Glutamatergic neuron (in vitro differentiated cells): ENCODE results near the gene MACROD1. TPM values are rescaled to one million over a fixed set of nuclear protein-coding genes. Genes with fewer than 3 reads are reported as not detected.
A peak's percentile ranks its signal among the peaks of the same experiment; 100 is the strongest.

Experiments
- DNase-seq: peaks from one replicate; pipeline ENCODE4 v3.0.0; 2022
- H3K27ac Mint-ChIP-seq: one replicate; pipeline ENCODE4 v1.8.0; 2020; ENCODE audit warnings: mild to moderate bottlenecking, mixed read lengths, inconsistent platforms; ENCODE audit not compliant: unreplicated experiment
- H3K27me3 Mint-ChIP-seq: one replicate; pipeline ENCODE4 v1.8.0; 2020; ENCODE audit warnings: mild to moderate bottlenecking, moderate library complexity, mixed read lengths, inconsistent platforms; ENCODE audit not compliant: unreplicated experiment
- H3K36me3 Mint-ChIP-seq: one replicate; pipeline ENCODE4 v1.8.0; 2020; ENCODE audit warnings: mild to moderate bottlenecking, mixed read lengths, inconsistent platforms; ENCODE audit not compliant: unreplicated experiment
- H3K4me1 Mint-ChIP-seq: one replicate; pipeline ENCODE4 v1.8.0; 2020; ENCODE audit warnings: mild to moderate bottlenecking, low read depth, mixed read lengths, inconsistent platforms; ENCODE audit not compliant: unreplicated experiment
- H3K4me3 Mint-ChIP-seq: one replicate; pipeline ENCODE4 v1.8.0; 2020; ENCODE audit warnings: mild to moderate bottlenecking, mixed read lengths, inconsistent platforms; ENCODE audit not compliant: unreplicated experiment
- H3K9me3 Mint-ChIP-seq: one replicate; pipeline ENCODE4 v1.8.0; 2020; ENCODE audit warnings: mild to moderate bottlenecking, moderate library complexity, mixed read lengths, inconsistent platforms; ENCODE audit not compliant: unreplicated experiment
- CTCF ChIP-seq: fragments of 200-600 bp; sonication (generic); IDR thresholded peaks from one replicate; pipeline ENCODE4 v1.5.0; 2021; ENCODE audit not compliant: partially characterized antibody, unreplicated experiment
- total RNA-seq: library from RNA; stranded (reverse); fragmentation: NEBNext Ultra II Directional; extraction: Animal tissue kit (Norgen Biotek cat#: 25700); gene quantifications from one replicate; pipeline ENCODE4 v1.2.1, GENCODE V29; 2021; ENCODE audit not compliant: unreplicated experiment

MACROD1 gene
- total RNA-seq, 1 donor from 2014 or later = 12.7 TPM

DNA sequence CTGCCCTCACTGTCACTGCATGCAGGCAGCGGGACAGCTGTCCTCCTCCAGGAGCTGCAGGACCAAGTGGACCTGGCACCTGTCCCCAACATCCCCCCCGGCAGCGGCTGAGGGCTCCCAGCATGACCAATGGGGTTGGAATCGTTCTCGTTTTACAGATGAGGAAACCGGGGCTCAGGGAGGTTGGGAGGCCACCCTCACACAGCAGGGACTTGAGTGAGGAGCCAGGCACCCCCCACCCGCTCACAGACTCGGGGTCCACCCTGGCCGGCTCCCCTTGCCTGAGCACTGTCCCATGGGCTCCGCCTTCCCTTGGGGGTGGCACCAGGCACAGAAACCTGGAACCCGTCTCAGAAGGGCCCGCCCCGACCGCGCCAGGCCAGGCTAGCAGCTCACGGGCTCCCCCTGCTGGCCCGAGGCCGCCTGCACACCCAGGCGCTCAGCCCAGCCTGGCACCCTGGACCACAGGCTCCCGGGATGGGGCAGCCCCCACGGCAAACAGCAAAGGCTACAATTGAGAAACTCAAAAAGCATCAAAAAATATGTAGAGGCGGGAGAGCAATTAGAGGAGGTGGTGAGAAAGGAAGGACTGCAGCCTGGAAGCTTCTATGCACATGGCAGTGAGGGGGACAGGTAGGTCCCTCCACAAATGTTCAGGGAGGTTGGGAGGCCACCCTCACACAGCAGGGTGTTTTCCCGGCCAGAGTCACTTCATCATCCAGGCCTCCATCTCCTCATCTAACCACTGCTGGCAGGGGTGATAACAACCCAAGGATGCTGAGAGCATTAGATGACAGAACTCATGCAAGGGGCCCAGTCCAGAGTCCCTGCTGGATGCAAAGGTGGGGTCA, 12.8 kb downstream of the MACROD1 start:
- Mint-ChIP-seq H3K27me3 (peaks cover 17% of the 10 kb centered on the region), H3K4me1 (peaks cover 29% of the 10 kb centered on the region), H3K27ac (no peak overlapping the region), H3K4me3 (no peak overlapping the region), H3K9me3 (peaks cover 14% of the 10 kb centered on the region), H3K36me3 (no peaks in the 10 kb centered on the region)
- TF ChIP-seq CTCF = peak; percentile 99
- DNase-seq = peak; percentile 79

DNA sequence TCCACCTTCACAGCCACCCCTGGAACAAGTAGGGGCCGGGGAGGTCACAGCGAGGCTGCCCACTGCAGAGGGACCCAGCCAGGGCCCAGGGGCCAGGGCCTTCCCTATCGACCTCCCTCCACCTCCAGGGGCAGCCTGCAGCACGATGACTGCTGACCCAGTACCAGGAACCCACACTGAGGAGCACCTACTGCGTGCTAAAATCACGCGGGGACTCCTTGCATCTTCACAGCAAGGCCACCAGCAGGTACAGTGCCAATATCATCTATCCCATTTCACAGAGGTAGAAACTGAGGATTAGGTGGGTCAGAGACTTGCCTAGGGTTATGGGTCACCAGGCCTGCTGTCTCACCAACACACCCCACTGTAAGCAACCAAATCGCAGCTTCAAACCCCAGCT, 14.6 kb downstream of the MACROD1 start:
- Mint-ChIP-seq H3K27me3 (peaks cover 11% of the 10 kb centered on the region), H3K4me1 (peaks cover 20% of the 10 kb centered on the region), H3K36me3 (no peaks in the 10 kb centered on the region), H3K27ac (peak overlapping the region; percentile 34), H3K9me3 (peaks cover 7% of the 10 kb centered on the region), H3K4me3 (no peak overlapping the region)
- DNase-seq = no peak
- TF ChIP-seq CTCF = no peak

DNA sequence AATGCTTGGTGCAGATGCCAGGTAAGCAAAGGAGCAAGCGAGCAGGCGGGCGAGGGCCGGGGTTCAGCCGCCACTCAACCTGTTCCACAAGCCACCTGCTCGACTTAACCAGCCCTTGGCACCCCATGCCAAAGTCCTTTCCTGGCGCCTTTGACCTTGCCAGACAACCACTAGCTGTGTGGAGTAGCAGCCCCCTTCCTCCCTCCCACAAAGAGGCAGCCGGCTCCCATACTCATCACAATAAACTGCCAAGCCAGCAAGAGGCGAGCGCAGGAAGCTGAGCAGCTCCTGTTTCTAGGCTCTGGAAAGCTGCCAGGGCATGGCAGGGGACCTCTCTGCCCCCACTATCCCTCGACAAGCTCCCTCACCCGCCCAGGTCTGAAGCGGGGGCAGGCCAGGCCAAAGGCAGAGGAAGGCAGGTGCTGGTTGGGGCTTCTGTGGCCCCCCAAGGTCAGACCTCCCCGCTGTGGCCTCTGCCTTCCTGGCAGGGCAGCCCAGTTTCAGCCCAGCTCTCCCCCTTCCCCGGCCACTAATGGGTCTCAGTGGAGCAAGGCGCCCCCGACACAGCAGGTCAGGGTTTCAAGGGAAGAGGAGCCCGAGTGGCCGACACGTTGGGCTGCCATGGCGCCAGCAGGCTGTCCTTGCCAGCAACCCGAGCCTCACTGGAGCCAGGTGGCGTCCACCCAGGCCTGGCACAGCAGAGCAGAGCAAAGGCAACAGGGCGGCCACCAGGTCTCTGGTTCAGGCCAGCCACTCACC, 15.3 kb downstream of the MACROD1 start:
- Mint-ChIP-seq H3K4me3 (no peak overlapping the region), H3K36me3 (no peaks in the 10 kb centered on the region), H3K27me3 (peaks cover 11% of the 10 kb centered on the region), H3K4me1 (peaks cover 17% of the 10 kb centered on the region), H3K27ac (no peak overlapping the region), H3K9me3 (peaks cover 7% of the 10 kb centered on the region)
- TF ChIP-seq CTCF = no peak
- no peak for DNase-seq

DNA sequence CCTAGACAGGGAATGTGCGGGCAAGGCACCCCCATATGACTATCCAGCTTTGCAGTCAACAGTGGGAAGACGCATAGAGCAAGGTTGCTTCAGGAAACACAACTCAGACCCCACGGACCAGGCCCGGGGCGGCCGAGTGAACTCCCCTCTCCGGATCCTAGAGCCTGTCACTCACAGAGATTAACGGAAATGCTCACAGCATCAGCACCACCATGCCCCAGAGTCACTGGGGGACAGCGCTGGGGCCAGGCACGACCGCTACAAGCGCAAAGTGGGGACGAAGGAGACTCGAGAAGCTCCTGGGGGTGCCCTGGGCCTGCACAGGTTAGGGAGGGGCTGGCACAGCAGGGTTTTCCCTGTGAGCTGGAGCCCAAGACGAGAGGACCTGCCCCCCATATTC, 15.9 kb downstream of the MACROD1 start:
- Mint-ChIP-seq H3K27ac (no peak overlapping the region), H3K4me1 (peaks cover 17% of the 10 kb centered on the region), H3K9me3 (peaks cover 7% of the 10 kb centered on the region), H3K27me3 (peaks cover 16% of the 10 kb centered on the region), H3K4me3 (no peak overlapping the region), H3K36me3 (no peaks in the 10 kb centered on the region)
- DNase-seq = no peak
- no peak for TF ChIP-seq CTCF
